WERI-Rb-1 (cell line): ENCODE data around the gene PIK3R3.

Source experiments
- DNase-seq: peaks from one replicate; pipeline ENCODE4 v3.0.0-alpha.2; 2020
- H3K27ac ChIP-seq: fragments of 250-450 bp; sonication (Bioruptor Pico); 2 replicates; pipeline ENCODE4 v1.5.1; 2020; ENCODE audit warnings: mild to moderate bottlenecking, moderate library complexity
- H3K27me3 ChIP-seq: fragments of 250-450 bp; sonication (Bioruptor Pico); 2 replicates; pipeline ENCODE4 v1.5.1; 2021; ENCODE audit warnings: mild to moderate bottlenecking, low read depth, moderate library complexity; ENCODE audit not compliant: insufficient read depth, severe bottlenecking
- H3K36me3 ChIP-seq: fragments of 250-450 bp; sonication (Bioruptor Pico); 2 replicates; pipeline ENCODE4 v1.5.1; 2020; ENCODE audit warnings: mild to moderate bottlenecking, moderate library complexity
- H3K4me3 ChIP-seq: 2 replicates; pipeline ENCODE4 v1.5.1; 2011; ENCODE audit warnings: low read depth, mild to moderate bottlenecking, control low read depth, low read length
- H3K9me3 ChIP-seq: fragments of 250-450 bp; sonication (Bioruptor Pico); 2 replicates; pipeline ENCODE4 v1.5.1; 2021; ENCODE audit warnings: mild to moderate bottlenecking, moderate library complexity; ENCODE audit not compliant: severe bottlenecking
- TF ChIP-seq, protein P1 (sequence below): IDR thresholded peaks from 2 replicates; pipeline ENCODE4 v1.5.1; 2011; ENCODE audit warnings: low read depth, mild to moderate bottlenecking, control low read depth, inconsistent platforms, low read length

The PIK3R3 gene

DNA sequence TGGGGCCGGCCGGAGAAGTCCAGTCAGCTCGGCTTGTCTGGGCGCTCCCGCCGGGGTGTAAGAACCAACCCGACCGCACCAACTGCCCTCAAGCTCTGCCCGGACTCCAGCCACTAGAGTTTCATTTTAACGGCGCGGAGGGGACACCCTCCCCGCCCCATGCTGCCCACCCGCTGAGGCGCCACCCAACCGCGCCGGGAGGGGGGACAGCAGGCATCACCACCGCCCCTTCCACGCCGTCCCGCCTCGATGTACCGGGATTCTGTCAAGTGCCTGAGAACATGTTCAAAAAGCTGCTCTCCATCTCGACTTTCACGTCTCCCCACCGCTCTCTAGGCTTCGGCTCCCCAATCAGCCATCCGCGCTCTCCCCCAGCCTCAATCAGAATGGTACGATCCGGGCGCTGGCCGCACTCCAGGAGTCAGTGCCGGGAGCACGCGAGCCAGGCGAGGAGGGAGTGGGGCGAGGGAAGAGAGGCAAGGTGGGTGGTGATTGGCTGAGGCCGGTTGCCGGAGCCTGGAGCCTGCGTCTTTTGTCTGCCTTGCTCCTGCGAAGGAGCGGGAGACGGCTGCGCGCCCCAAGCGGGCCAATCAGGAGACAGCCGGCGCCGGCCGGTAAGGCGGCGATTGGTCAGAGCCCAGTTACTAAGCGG lies at the start of gene PIK3R3:
Gene PIK3R3 (minus strand): TSS at position 101 of the 652 bp plus-strand sequence. CDS start 677 bp downstream, outside the sequence.
- DNase-seq: peak; percentile 99
- TF ChIP-seq, protein P1, sequence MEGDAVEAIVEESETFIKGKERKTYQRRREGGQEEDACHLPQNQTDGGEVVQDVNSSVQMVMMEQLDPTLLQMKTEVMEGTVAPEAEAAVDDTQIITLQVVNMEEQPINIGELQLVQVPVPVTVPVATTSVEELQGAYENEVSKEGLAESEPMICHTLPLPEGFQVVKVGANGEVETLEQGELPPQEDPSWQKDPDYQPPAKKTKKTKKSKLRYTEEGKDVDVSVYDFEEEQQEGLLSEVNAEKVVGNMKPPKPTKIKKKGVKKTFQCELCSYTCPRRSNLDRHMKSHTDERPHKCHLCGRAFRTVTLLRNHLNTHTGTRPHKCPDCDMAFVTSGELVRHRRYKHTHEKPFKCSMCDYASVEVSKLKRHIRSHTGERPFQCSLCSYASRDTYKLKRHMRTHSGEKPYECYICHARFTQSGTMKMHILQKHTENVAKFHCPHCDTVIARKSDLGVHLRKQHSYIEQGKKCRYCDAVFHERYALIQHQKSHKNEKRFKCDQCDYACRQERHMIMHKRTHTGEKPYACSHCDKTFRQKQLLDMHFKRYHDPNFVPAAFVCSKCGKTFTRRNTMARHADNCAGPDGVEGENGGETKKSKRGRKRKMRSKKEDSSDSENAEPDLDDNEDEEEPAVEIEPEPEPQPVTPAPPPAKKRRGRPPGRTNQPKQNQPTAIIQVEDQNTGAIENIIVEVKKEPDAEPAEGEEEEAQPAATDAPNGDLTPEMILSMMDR: no peak
- Histone ChIP-seq H3K27ac (peak within 1 kb of the TSS; percentile 100), H3K4me3 (peak within 1 kb of the TSS; percentile 78), H3K27me3 (no peaks in the 10 kb centered on the region), H3K36me3 (peaks cover 5% of the 10 kb centered on the region; the same call in 1 of the 2 replicates), H3K9me3 (no peaks in the 10 kb centered on the region)

DNA sequence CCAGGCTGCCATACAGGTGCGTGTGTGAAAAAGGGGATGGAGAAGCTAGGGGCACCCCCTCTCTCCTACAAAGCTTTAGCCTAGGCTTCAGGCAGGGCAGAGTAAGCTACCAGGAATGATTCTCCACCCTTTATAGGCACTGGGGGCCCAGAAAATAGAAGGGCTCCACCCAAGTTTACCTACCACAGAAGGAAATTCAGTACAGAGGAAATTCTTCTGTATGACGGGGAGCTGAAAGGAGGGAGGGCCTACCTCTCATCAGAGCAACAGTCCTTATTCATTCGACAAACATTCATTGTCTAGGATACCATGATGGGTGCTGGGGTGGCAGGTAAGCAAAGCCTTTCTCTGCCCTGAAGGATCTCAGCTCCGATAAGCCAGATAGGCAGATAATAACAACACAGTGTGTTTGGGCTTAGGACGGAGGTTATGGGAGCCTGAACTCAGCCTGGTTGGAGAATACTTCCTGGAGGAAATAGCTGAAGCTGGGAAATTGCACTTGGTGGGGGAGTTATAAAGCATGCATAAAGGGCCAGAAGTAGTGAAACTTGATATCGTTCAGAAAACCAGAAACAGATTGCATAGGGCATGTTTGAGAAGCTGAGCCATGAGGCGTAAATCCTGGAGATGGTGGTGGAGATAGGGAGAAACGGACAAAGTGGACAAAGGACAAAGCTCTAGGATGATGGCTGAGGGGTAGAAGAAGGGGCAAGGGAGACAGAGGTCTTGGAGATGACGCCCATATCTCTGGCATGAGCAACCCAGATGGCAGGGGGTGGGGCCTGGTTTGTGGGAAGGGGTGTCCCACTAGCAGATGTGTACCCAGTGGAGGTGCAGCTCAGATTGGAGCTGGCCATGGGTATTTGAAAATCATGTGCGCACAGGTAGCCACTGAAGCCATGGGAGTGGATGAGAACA lies 49.2 kb upstream of the PIK3R3 start:
- DNase-seq: no peak
- Histone ChIP-seq H3K4me3 (no peak overlapping the region), H3K27ac (no peak overlapping the region), H3K27me3 (no peaks in the 10 kb centered on the region), H3K9me3 (no peaks in the 10 kb centered on the region), H3K36me3 (no peaks in the 10 kb centered on the region)
- TF ChIP-seq, protein P1: no peak

DNA sequence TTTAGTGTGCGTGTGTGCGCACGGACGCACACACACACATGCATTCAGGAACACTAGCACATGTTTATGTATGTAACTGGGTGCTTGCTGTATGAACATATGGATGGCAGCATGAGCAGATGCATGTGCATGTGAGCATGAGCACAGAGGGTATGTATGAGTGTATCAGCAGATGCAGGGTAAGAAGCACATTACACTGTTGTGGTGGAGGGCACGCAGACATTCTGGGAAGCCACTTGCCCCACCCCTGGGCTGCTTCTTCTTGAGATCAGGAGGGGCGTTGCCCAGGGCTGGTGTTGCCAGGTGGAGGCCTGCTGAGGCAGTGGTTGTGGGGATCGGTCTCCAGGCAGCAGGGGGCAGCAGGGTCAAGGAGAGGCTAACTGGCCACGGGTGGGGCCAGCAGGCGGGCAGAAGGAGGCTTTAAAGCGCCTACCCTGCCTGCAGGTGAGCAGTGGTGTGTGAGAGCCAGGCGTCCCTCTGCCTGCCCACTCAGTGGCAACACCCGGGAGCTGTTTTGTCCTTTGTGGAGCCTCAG lies 47.7 kb upstream of the PIK3R3 start:
- Histone ChIP-seq H3K36me3 (no peaks in the 10 kb centered on the region), H3K9me3 (no peaks in the 10 kb centered on the region), H3K27me3 (no peaks in the 10 kb centered on the region), H3K4me3 (no peak overlapping the region), H3K27ac (no peak overlapping the region)
- TF ChIP-seq, protein P1: peak; percentile 81
- peak; percentile 90 for DNase-seq

DNA sequence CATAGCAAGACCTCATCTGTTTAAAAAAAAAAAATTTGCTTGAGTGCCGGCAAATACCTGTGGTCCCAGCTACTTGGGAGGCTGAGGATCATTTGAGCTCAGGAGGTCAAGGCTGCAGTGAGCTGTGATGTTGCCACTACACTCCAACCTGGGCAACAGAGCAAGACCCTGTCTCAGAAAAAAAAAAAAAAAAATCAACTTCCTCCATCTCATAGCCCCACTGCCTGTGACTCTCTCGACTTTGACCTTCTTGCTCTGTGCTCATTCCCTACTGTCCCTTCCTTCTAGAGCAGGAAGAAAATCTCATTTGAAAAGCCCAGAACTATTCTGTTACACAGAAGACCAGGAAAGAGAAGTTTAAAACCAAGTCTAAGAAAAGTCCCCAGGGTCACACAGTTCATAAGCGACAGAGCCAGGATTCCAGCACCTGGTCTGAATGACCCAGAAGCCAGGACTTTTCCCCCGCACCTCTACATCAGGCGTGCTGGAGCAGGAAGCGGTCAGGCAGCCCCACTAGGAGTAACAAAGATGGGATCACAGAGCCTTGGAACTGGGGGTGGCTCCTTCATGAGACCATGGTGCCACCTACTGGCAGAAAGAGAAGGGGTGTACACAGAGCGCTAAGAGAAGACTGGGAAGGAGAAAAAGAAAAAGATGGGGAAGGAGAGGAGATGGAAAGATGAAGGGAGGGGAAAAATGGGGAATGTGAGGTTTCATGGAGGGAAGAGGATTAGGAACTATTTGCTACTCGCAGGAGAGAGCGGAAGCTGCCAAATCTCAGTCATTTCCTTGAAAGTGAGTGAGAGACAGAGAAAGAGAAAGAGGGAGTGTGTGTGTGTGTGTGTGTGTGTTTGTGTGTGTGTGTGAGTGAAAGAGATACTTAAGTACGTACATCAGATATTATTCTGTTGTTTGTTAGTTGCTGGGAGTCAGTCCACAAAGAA lies 47.0 kb upstream of the PIK3R3 start:
- TF ChIP-seq, protein P1: peak; percentile 73
- H3K27ac ChIP-seq: no peak overlapping the region

DNA sequence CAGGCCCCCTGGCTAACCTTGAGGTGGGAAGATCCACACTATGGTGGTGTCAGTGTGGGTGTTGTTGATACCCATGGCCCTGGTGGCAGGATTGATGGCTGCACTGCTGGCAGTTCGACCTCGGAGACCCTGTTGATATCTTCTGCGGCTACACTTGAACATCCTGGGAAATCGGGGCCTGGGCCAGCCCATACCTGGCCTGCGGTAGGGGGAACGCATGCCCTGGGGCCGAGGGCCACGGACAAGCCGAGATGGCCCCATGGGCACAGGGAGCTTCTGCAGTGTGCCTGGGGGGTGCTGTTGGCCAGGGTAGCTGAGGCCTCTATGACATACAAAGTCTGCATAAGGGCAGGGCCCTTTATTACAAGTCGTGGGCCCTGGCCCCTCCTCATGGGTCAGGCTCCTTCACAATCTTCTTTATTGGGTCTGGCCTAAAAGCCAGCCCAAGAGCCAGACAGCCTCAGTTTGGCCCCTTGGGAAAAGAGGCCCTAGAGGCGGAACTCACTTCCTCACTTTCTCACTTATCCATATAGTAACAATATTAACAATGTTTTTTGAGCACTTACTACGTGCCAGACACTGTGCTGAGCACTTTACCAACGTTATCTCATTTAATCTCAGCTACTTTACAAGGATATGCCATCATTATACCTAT lies 43.9 kb upstream of the PIK3R3 start, which contains the start of gene P3R3URF:
Gene P3R3URF (minus strand): TSS at position 278 of the 655 bp plus-strand sequence. CDS start 17 bp downstream, at position 261.
- Histone ChIP-seq H3K27me3 (no peaks in the 10 kb centered on the region), H3K27ac (no peak within 1 kb of the TSS), H3K4me3 (no peak within 1 kb of the TSS), H3K9me3 (no peaks in the 10 kb centered on the region), H3K36me3 (no peaks in the 10 kb centered on the region)
- DNase-seq: no peak
- TF ChIP-seq, protein P1: no peak

More for the DNA sequence above, 47.0 kb upstream of the PIK3R3 start:
- DNase-seq: peak; percentile 85
- no peaks in the 10 kb centered on the region for H3K9me3 ChIP-seq
- no peak overlapping the region for H3K4me3 ChIP-seq
- no peaks in the 10 kb centered on the region for H3K36me3 ChIP-seq
- H3K27me3 ChIP-seq: no peaks in the 10 kb centered on the region
